Gastroesophageal sphincter (tissue), 4 donors: ENCODE measurements around the gene NLK. TPM values are rescaled to one million over a fixed set of nuclear protein-coding genes. Genes with fewer than 3 reads are reported as not detected.

ENCODE experiments used
- ATAC-seq: fragments of 150-250 bp; one replicate; pipeline ENCODE4 v1.9.1; 2016; ENCODE audit warnings: mild to moderate bottlenecking, moderate library complexity
- H3K27ac ChIP-seq, 4 donors: fragments of 200-600 bp; sonication (generic) in 3 of 4; 1 replicate in 3 of 4; 2 replicates in 1 of 4; pipeline ENCODE4 v1.5.1; 2016 to 2019
- H3K27me3 ChIP-seq: fragments of 200-600 bp; sonication (generic); one replicate; pipeline ENCODE4 v1.5.1; 2019
- H3K36me3 ChIP-seq, 2 donors: fragments of 200-600 bp; sonication (generic); one replicate each; pipeline ENCODE4 v1.5.1; 2019; ENCODE audit warnings: control low read depth in 1 of 2
- H3K4me1 ChIP-seq, 3 donors: fragments of 200-600 bp; sonication (generic); 1 replicate in 2 of 3; 2 replicates in 1 of 3; pipeline ENCODE4 v1.5.1; 2016 to 2019; ENCODE audit warnings: control low read depth in 2 of 3
- H3K4me3 ChIP-seq, 2 donors: fragments of 200-600 bp; sonication (generic); one replicate each; pipeline ENCODE4 v1.5.1; 2019; ENCODE audit warnings: mild to moderate bottlenecking in 1 of 2, moderate library complexity in 1 of 2
- H3K9me3 ChIP-seq, 3 donors: fragments of 200-600 bp; sonication (generic); one replicate each; pipeline ENCODE4 v1.5.1; 2017 to 2019; ENCODE audit warnings: control low read depth in 2 of 3
- CTCF ChIP-seq, 4 experiments: fragments of 200-600 bp in 2 of 4; fragments of 450-650 bp in 2 of 4; sonication (generic) in 1 of 4; IDR thresholded peaks; one replicate each; pipeline ENCODE4 v1.5.1; 2017 to 2019; ENCODE audit warnings: antibody characterized with exemption in 4 of 4, mild to moderate bottlenecking in 2 of 4, moderate library complexity in 2 of 4
- EP300 ChIP-seq: sonication (generic); formaldehyde crosslinking; IDR thresholded peaks from one replicate; pipeline ENCODE4 v1.6.1; 2017; ENCODE audit warnings: antibody characterized with exemption, mild to moderate bottlenecking
- POLR2A ChIP-seq, 2 donors: fragments of 450-650 bp; IDR thresholded peaks; one replicate each; pipeline ENCODE4 v1.6.1; 2017; ENCODE audit warnings: antibody characterized with exemption in 2 of 2, mild to moderate bottlenecking in 2 of 2, moderate library complexity in 1 of 2
- POLR2AphosphoS5 ChIP-seq: sonication (generic); formaldehyde crosslinking; IDR thresholded peaks from one replicate; pipeline ENCODE4 v1.6.1; 2017; ENCODE audit warnings: antibody characterized with exemption
- WGBS, 2 donors: methylation state at CpG; one replicate each; pipeline ENCODE4 v1.1.5; 2018; ENCODE audit warnings: low coverage in 1 of 2; 5-methylcytosine and 5-hydroxymethylcytosine counted together
- total RNA-seq, 4 donors: library from RNA; depleted of rRNA; stranded (reverse); fragments of >200 nt; gene quantifications; one replicate each; pipeline ENCODE4 v1.1.0, GENCODE V29; 2016

Gene NLK
- total RNA-seq, 4 donors from 2014 or later = 12.8 to 16.1 (median 13.8) TPM

GRCh38 chr17:28173031-28173561, 130.6 kb downstream of the NLK start:
- ATAC-seq = no peak
- 31 to 39% methylated on average over 3 of the region's 3 CpGs for WGBS, 2 donors
- H3K36me3 ChIP-seq = peaks cover 2 to 62% of the 10 kb centered on the region in 2 donors

GRCh38 chr17:28173801-28174200, 131.3 kb downstream of the NLK start:
- Histone ChIP-seq H3K27ac (no peak overlapping the region), H3K36me3 (peaks cover 3 to 55% of the 10 kb centered on the region in 2 donors), H3K4me3 (no peak overlapping the region), H3K27me3 (no peaks in the 10 kb centered on the region), H3K4me1 (peaks cover 0 to 4% (median 0%) of the 10 kb centered on the region in 3 donors), H3K9me3 (no peaks in the 10 kb centered on the region)
- WGBS, 2 donors = 33 to 50% methylated on average over 1 of the region's 1 CpG
- TF ChIP-seq EP300 = no peak
- TF ChIP-seq POLR2A (IDR thresholded peaks at IDR 0.05) = no peak
- no peak for TF ChIP-seq CTCF (IDR thresholded peaks at IDR 0.05)
- TF ChIP-seq POLR2AphosphoS5 = no peak
- ATAC-seq = no peak

More at GRCh38 chr17:28173031-28173561, 130.6 kb downstream of the NLK start:
- H3K27me3 ChIP-seq = no peaks in the 10 kb centered on the region
- H3K27ac ChIP-seq = no peak overlapping the region
- TF ChIP-seq POLR2AphosphoS5 (no peak), CTCF (IDR thresholded peaks at IDR 0.05) (no peak), POLR2A (IDR thresholded peaks at IDR 0.05) (no peak), EP300 (no peak)
- H3K4me1 ChIP-seq = peaks cover 0 to 4% (median 0%) of the 10 kb centered on the region in 3 donors
- no peak overlapping the region for H3K4me3 ChIP-seq
- H3K9me3 ChIP-seq = no peaks in the 10 kb centered on the region

GRCh38 chr17:28174352-28175046, 132.0 kb downstream of the NLK start:
- H3K4me3 ChIP-seq = no peak overlapping the region
- H3K27me3 ChIP-seq = no peaks in the 10 kb centered on the region
- peaks cover 3 to 48% of the 10 kb centered on the region in 2 donors for H3K36me3 ChIP-seq
- H3K4me1 ChIP-seq = peaks cover 0 to 4% (median 0%) of the 10 kb centered on the region in 3 donors
- WGBS, 2 donors = 77 to 82% methylated on average over 5 of the region's 5 CpGs
- H3K27ac ChIP-seq = no peak overlapping the region
- ATAC-seq = no peak
- TF ChIP-seq POLR2AphosphoS5 = no peak
- no peak for TF ChIP-seq CTCF (IDR thresholded peaks at IDR 0.05)
- no peaks in the 10 kb centered on the region for H3K9me3 ChIP-seq

DNA sequence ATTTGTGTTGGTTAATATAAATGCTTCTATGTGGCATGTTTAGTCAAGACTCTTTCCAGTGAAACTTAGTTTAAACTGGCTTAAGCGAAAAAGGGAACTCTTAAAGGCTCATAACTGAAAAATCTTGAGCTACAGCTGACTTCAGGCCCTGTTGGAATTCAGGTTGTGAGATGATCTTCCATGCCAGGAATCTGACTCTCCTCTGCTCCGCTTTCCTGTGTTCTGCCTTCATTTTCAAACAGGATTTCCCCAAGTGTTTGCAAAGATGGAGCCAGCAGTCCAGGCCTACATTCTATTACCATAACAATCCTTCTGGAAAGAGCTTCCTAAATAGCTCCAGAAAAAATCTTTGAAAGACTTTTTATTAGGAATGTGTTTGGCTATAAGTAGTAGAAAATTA, 134.9 kb downstream of the NLK start:
- H3K36me3 ChIP-seq = peaks cover 3 to 40% of the 10 kb centered on the region in 2 donors
- H3K4me3 ChIP-seq = no peak overlapping the region
- ATAC-seq = no peak
- no peak for TF ChIP-seq EP300
- no peak for TF ChIP-seq POLR2A (IDR thresholded peaks at IDR 0.05)
- 77 to 84% methylated on average over 2 of the region's 2 CpGs for WGBS, 2 donors
- no peak overlapping the region for H3K27ac ChIP-seq
- no peaks in the 10 kb centered on the region for H3K27me3 ChIP-seq
- H3K9me3 ChIP-seq = no peaks in the 10 kb centered on the region
- H3K4me1 ChIP-seq = peaks cover 0 to 4% (median 0%) of the 10 kb centered on the region in 3 donors

GRCh38 chr17:28178800-28179199, 136.3 kb downstream of the NLK start:
- Histone ChIP-seq H3K36me3 (peaks cover 3 to 25% of the 10 kb centered on the region in 2 donors), H3K27ac (no peak overlapping the region), H3K4me1 (peaks cover 0 to 2% (median 0%) of the 10 kb centered on the region in 3 donors), H3K27me3 (no peaks in the 10 kb centered on the region), H3K9me3 (no peaks in the 10 kb centered on the region), H3K4me3 (no peak overlapping the region)
- no peak for ATAC-seq
- TF ChIP-seq POLR2A (IDR thresholded peaks at IDR 0.05) (no peak), POLR2AphosphoS5 (no peak), CTCF (IDR thresholded peaks at IDR 0.05) (no peak), EP300 (no peak)
- 79 to 100% methylated on average over 1 to 3 of the region's 3 CpGs for WGBS, 2 donors
